ENCODE results near the gene TMEM98.
"Not testable (repeated sequence)": the region's sequence is repeated elsewhere in the genome, so short reads cannot be mapped to it uniquely, and the experiment has no call there.

The TMEM98 gene

GRCh38 chr17:32915245-32915644 is 12.7 kb upstream of the TMEM98 start:
- TF ChIP-seq CTCF (IDR thresholded peaks at IDR 0.05; ENCODE audit: low read depth, low read length) = no peak
- in situ Hi-C loops (cut with HindIII; ENCODE audit: low sequenced_read_pairs) = no loop called here
- DNase-seq (ENCODE audit: low read depth, low spot score) = no peak
- H3K4me3 ChIP-seq (ENCODE audit: low read depth, low read length) = no peak overlapping the region

- no peak for TF ChIP-seq CTCF (IDR thresholded peaks at IDR 0.05; ENCODE audit: low read depth, low read length)
- in situ Hi-C loops (cut with HindIII; ENCODE audit: low sequenced_read_pairs) = no loop called here
- H3K4me3 ChIP-seq (ENCODE audit: low read depth, low read length) = no peak overlapping the region
- DNase-seq (ENCODE audit: low read depth, low spot score) = no peak
Observed at GRCh38 chr17:32916134-32916533, 11.8 kb upstream of the TMEM98 start.

- in situ Hi-C loops (cut with HindIII; ENCODE audit: low sequenced_read_pairs) = no loop called here
- H3K4me3 ChIP-seq (ENCODE audit: low read depth, low read length) = no peak overlapping the region
- TF ChIP-seq CTCF (IDR thresholded peaks at IDR 0.05; ENCODE audit: low read depth, low read length) = no peak
- DNase-seq (ENCODE audit: low read depth, low spot score) = no peak
Observed at GRCh38 chr17:32917081-32917480, 10.9 kb upstream of the TMEM98 start.

- no peak overlapping the region for H3K4me3 ChIP-seq (ENCODE audit: low read depth, low read length)
- no peak for TF ChIP-seq CTCF (IDR thresholded peaks at IDR 0.05; ENCODE audit: low read depth, low read length)
- in situ Hi-C loops (cut with HindIII; ENCODE audit: low sequenced_read_pairs) = no loop called here
- no peak for DNase-seq (ENCODE audit: low read depth, low spot score)
Observed at GRCh38 chr17:32917842-32918241, 10.1 kb upstream of the TMEM98 start.

GRCh38 chr17:32919876-32920275 is 8.1 kb upstream of the TMEM98 start:
- H3K4me3 ChIP-seq (ENCODE audit: low read depth, low read length); DNase-seq (ENCODE audit: low read depth, low spot score); in situ Hi-C loops (cut with HindIII; ENCODE audit: low sequenced_read_pairs): not testable (repeated sequence)

GRCh38 chr17:32920293-32920692 is 7.7 kb upstream of the TMEM98 start:
- in situ Hi-C loops (cut with HindIII; ENCODE audit: low sequenced_read_pairs) = no loop called here
- no peak for TF ChIP-seq CTCF (IDR thresholded peaks at IDR 0.05; ENCODE audit: low read depth, low read length)
- no peak overlapping the region for H3K4me3 ChIP-seq (ENCODE audit: low read depth, low read length)
- DNase-seq (ENCODE audit: low read depth, low spot score) = no peak

- in situ Hi-C loops (cut with HindIII; ENCODE audit: low sequenced_read_pairs) = no loop called here
Observed at GRCh38 chr17:32921017-32921416, 6.9 kb upstream of the TMEM98 start.

GRCh38 chr17:32923905-32924304 is 4.0 kb upstream of the TMEM98 start:
- H3K4me3 ChIP-seq (ENCODE audit: low read depth, low read length); in situ Hi-C loops (cut with HindIII; ENCODE audit: low sequenced_read_pairs); DNase-seq (ENCODE audit: low read depth, low spot score): not testable (repeated sequence)

More at GRCh38 chr17:32921017-32921416, 6.9 kb upstream of the TMEM98 start:
- no peak overlapping the region for H3K4me3 ChIP-seq (ENCODE audit: low read depth, low read length)
- DNase-seq (ENCODE audit: low read depth, low spot score) = no peak
- no peak for TF ChIP-seq CTCF (IDR thresholded peaks at IDR 0.05; ENCODE audit: low read depth, low read length)
